Stimulated activated naive CD8-positive, alpha-beta T cell treated with anti-CD3 and anti-CD28 coated beads, Interleukin-15, Interleukin-2, amounts not matched to agents 100 U/mL and 50 U/mL, for 24 hours (primary cell): ENCODE data around the gene CDK2.

Experiments used
- ATAC-seq: fragments of 150-1000 bp; cut with Tn5 transposase; one replicate; pipeline ENCODE4 v1.10.0; 2021
- DNase-seq: peaks from one replicate; pipeline ENCODE4 v3.0.0; 2021

The CDK2 gene

GRCh38 chr12:55938826-55939501 lies 27.7 kb upstream of the CDK2 start:
- peak; percentile 55 for ATAC-seq
- DNase-seq = no peak

GRCh38 chr12:55940065-55940732 lies 26.4 kb upstream of the CDK2 start:
- DNase-seq (peak; percentile 85), ATAC-seq (peak; percentile 88)

GRCh38 chr12:55942055-55942454 lies 24.6 kb upstream of the CDK2 start:
- no peak for DNase-seq
- ATAC-seq = no peak

- no peak for ATAC-seq
- DNase-seq = no peak
These were observed 24.0 kb upstream of the CDK2 start for GRCh38 chr12:55942577-55943136.

GRCh38 chr12:55946553-55946952 lies 20.1 kb upstream of the CDK2 start:
- DNase-seq (no peak), ATAC-seq (peak; percentile 63)

GRCh38 chr12:55955344-55955743 lies 11.3 kb upstream of the CDK2 start:
- no peak for ATAC-seq
- DNase-seq = no peak

GRCh38 chr12:55955800-55956508 lies 10.7 kb upstream of the CDK2 start:
- ATAC-seq (peak; percentile 76), DNase-seq (peak; percentile 63)

- ATAC-seq = no peak
- DNase-seq = no peak
These were observed 9.3 kb upstream of the CDK2 start for GRCh38 chr12:55957106-55957859.

GRCh38 chr12:55963760-55964159 lies 2.9 kb upstream of the CDK2 start:
- DNase-seq = no peak
- ATAC-seq = no peak

- ATAC-seq (no peak), DNase-seq (no peak)
These were observed 1.4 kb upstream of the CDK2 start for GRCh38 chr12:55965240-55965639.

GRCh38 chr12:55965941-55966407 lies 656 bp upstream of the CDK2 start, which contains the start of gene PMEL:
PMEL (minus strand) TSS chr12:55966042; CDS start chr12:55966011, 31 bp downstream.
- DNase-seq (no peak), ATAC-seq (no peak)

GRCh38 chr12:55969356-55969755 lies 2.7 kb downstream of the CDK2 start:
- DNase-seq = no peak
- no peak for ATAC-seq

GRCh38 chr12:55970775-55971174 lies 4.1 kb downstream of the CDK2 start:
- DNase-seq (no peak), ATAC-seq (no peak)

GRCh38 chr12:55972042-55972441 lies 5.4 kb downstream of the CDK2 start:
- no peak for ATAC-seq
- DNase-seq = no peak

GRCh38 chr12:55972456-55972855 lies 5.8 kb downstream of the CDK2 start:
- DNase-seq (no peak), ATAC-seq (no peak)

GRCh38 chr12:55972911-55973598 lies 6.4 kb downstream of the CDK2 start:
- ATAC-seq = no peak
- DNase-seq = no peak

GRCh38 chr12:55973599-55974307 lies 7.1 kb downstream of the CDK2 start, which contains the start of gene RAB5B:
RAB5B (plus strand) TSS chr12:55974078; CDS start chr12:55986961, 12,883 bp downstream.
- DNase-seq = peak; percentile 96
- ATAC-seq = peak; percentile 95

GRCh38 chr12:55974308-55974730 lies 7.7 kb downstream of the CDK2 start:
- ATAC-seq = peak; percentile 3

GRCh38 chr12:55978393-55978792 lies 11.8 kb downstream of the CDK2 start:
- ATAC-seq = no peak

More at GRCh38 chr12:55974308-55974730, 7.7 kb downstream of the CDK2 start:
- DNase-seq = peak; percentile 44

GRCh38 chr12:55979069-55979468 lies 12.4 kb downstream of the CDK2 start:
- ATAC-seq = no peak
- no peak for DNase-seq

More at GRCh38 chr12:55978393-55978792, 11.8 kb downstream of the CDK2 start:
- no peak for DNase-seq
